ENCODE results near the gene OPRM1. TPM values are rescaled to one million over a fixed set of nuclear protein-coding genes. Genes with fewer than 3 reads are reported as not detected.

OPRM1 gene
- total and polyA plus RNA-seq, 2 of the 8 experiments (the other 6 are each of a cell fraction or from before 2014, with no cell fraction given) = not detected

DNA sequence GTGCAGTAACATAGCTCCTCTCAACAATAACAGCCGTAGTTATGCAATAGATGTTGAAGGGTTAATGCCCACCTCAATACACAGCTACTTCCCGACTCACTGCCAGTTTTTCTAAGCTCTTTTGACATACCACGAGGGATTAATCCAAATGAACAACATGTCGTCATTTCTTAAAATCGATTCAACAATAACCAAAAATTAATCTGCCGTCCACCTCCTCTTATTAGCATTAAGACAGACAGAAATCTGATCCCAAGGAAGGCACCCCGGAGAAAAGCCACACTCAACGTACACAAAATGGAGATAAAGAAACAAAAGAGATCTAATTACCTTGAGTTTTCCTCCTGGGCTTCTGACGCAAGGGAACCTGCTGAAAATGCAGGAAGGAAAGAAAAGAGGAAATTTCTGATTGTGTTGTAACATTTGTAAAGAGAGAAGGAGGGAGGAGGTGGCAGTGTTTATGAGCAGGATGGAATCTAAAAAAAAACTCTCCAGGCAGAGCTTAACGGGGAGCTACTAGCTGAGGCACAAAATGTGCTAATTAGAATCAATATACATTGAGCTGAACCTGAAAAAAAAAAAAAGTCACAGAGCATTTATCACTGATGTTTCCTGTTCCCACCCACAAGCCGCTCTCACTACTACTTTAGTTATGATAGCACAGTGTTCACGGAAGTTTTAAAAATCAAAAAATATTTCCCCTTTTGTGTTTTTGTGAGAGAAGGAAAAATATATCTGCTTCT, 208.2 kb downstream of the OPRM1 start (continued):
- TF ChIP-seq, protein P1, sequence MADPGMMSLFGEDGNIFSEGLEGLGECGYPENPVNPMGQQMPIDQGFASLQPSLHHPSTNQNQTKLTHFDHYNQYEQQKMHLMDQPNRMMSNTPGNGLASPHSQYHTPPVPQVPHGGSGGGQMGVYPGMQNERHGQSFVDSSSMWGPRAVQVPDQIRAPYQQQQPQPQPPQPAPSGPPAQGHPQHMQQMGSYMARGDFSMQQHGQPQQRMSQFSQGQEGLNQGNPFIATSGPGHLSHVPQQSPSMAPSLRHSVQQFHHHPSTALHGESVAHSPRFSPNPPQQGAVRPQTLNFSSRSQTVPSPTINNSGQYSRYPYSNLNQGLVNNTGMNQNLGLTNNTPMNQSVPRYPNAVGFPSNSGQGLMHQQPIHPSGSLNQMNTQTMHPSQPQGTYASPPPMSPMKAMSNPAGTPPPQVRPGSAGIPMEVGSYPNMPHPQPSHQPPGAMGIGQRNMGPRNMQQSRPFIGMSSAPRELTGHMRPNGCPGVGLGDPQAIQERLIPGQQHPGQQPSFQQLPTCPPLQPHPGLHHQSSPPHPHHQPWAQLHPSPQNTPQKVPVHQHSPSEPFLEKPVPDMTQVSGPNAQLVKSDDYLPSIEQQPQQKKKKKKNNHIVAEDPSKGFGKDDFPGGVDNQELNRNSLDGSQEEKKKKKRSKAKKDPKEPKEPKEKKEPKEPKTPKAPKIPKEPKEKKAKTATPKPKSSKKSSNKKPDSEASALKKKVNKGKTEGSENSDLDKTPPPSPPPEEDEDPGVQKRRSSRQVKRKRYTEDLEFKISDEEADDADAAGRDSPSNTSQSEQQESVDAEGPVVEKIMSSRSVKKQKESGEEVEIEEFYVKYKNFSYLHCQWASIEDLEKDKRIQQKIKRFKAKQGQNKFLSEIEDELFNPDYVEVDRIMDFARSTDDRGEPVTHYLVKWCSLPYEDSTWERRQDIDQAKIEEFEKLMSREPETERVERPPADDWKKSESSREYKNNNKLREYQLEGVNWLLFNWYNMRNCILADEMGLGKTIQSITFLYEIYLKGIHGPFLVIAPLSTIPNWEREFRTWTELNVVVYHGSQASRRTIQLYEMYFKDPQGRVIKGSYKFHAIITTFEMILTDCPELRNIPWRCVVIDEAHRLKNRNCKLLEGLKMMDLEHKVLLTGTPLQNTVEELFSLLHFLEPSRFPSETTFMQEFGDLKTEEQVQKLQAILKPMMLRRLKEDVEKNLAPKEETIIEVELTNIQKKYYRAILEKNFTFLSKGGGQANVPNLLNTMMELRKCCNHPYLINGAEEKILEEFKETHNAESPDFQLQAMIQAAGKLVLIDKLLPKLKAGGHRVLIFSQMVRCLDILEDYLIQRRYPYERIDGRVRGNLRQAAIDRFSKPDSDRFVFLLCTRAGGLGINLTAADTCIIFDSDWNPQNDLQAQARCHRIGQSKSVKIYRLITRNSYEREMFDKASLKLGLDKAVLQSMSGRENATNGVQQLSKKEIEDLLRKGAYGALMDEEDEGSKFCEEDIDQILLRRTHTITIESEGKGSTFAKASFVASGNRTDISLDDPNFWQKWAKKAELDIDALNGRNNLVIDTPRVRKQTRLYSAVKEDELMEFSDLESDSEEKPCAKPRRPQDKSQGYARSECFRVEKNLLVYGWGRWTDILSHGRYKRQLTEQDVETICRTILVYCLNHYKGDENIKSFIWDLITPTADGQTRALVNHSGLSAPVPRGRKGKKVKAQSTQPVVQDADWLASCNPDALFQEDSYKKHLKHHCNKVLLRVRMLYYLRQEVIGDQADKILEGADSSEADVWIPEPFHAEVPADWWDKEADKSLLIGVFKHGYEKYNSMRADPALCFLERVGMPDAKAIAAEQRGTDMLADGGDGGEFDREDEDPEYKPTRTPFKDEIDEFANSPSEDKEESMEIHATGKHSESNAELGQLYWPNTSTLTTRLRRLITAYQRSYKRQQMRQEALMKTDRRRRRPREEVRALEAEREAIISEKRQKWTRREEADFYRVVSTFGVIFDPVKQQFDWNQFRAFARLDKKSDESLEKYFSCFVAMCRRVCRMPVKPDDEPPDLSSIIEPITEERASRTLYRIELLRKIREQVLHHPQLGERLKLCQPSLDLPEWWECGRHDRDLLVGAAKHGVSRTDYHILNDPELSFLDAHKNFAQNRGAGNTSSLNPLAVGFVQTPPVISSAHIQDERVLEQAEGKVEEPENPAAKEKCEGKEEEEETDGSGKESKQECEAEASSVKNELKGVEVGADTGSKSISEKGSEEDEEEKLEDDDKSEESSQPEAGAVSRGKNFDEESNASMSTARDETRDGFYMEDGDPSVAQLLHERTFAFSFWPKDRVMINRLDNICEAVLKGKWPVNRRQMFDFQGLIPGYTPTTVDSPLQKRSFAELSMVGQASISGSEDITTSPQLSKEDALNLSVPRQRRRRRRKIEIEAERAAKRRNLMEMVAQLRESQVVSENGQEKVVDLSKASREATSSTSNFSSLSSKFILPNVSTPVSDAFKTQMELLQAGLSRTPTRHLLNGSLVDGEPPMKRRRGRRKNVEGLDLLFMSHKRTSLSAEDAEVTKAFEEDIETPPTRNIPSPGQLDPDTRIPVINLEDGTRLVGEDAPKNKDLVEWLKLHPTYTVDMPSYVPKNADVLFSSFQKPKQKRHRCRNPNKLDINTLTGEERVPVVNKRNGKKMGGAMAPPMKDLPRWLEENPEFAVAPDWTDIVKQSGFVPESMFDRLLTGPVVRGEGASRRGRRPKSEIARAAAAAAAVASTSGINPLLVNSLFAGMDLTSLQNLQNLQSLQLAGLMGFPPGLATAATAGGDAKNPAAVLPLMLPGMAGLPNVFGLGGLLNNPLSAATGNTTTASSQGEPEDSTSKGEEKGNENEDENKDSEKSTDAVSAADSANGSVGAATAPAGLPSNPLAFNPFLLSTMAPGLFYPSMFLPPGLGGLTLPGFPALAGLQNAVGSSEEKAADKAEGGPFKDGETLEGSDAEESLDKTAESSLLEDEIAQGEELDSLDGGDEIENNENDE (IDR thresholded peaks at IDR 0.05; ENCODE audit: insufficient replicate concordance, low read length) = peak; percentile 30
- TF ChIP-seq SUZ12 (IDR thresholded peaks at IDR 0.05; ENCODE audit: low read length) = no peak
- no peak for TF ChIP-seq KDM1A (IDR thresholded peaks at IDR 0.05; ENCODE audit: borderline replicate concordance, low read length)
- TF ChIP-seq TAF7 (optimal IDR thresholded peaks at IDR 0.05; ENCODE audit: borderline replicate concordance, low read depth, low read length) = no peak
- TF ChIP-seq JUND (IDR thresholded peaks at IDR 0.05; ENCODE audit: low read length) = no peak
- TF ChIP-seq NANOG (IDR thresholded peaks at IDR 0.05; ENCODE audit: insufficient read depth, low read depth, low read length, poor library complexity, severe bottlenecking) = no peak
- TF ChIP-seq NRF1 (IDR thresholded peaks at IDR 0.05; ENCODE audit: low read depth, low read length) = no peak

All from H1 (cell line).